Right lung (tissue), 10 donors: ENCODE data around the gene ARL15. TPM values are rescaled to one million over a fixed set of nuclear protein-coding genes. Genes with fewer than 3 reads are reported as not detected.
A peak's percentile ranks its signal among the peaks of the same experiment; 100 is the strongest.
"Not testable (repeated sequence)": the region's sequence is repeated elsewhere in the genome, so short reads cannot be mapped to it uniquely, and the experiment has no call there.

ENCODE experiments used
- DNase-seq, 2 donors: peaks; one replicate each; pipeline ENCODE4 v3.0.0-alpha.2; 2013
- long read RNA-seq, 8 donors: transcript quantifications; one replicate each; lab custom pipeline, GENCODE V29; 2026
- polyA plus RNA-seq, 5 donors: library from polyadenylated mRNA; unstranded; fragments of 120-200 nt; gene quantifications; one replicate each; pipeline versions ENCODE4 v1.2.1 to v1.2.3, GENCODE V29; 2013; ENCODE audit warnings: inconsistent platforms in 1 of 5, low replicate concordance in 1 of 5; ENCODE audit not compliant: insufficient read length in 5 of 5, insufficient read depth in 1 of 5

The ARL15 gene
- polyA plus RNA-seq = 10 to 100 TPM; 16.5 to 30.1 (median 25.3) TPM
- long read RNA-seq, donor 1, transcript ARL15-204 (4 exons, 628 nt) = minor isoform, 5 of 13 reads
- long read RNA-seq, donor 1, transcript ARL15-202 (5 exons, 2,486 nt) = major isoform, 6 of 13 reads
- long read RNA-seq, donor 1, partial matches to known transcripts = 0 of 13 reads
- long read RNA-seq, donor 1, other reads (novel, unspliced or antisense) = 0 of 13 reads
- long read RNA-seq, donor 2, transcript ARL15-202 (5 exons, 2,486 nt) = major isoform, 5 of 5 reads
- long read RNA-seq, donor 2, partial matches to known transcripts = 0 of 5 reads
- long read RNA-seq, donor 2, other reads (novel, unspliced or antisense) = 0 of 5 reads
- long read RNA-seq, donor 3, partial matches to known transcripts = 0 of 3 reads
- long read RNA-seq, donor 3, other reads (novel, unspliced or antisense) = 0 of 3 reads
- long read RNA-seq, donor 4, partial matches to known transcripts = 0 of 5 reads
- long read RNA-seq, donor 4, other reads (novel, unspliced or antisense) = 0 of 5 reads
- long read RNA-seq, donor 5, transcript ARL15-202 (5 exons, 2,486 nt) = major isoform, 6 of 8 reads
- long read RNA-seq, donor 5, partial matches to known transcripts = 0 of 8 reads
- long read RNA-seq, donor 5, other reads (novel, unspliced or antisense) = 0 of 8 reads
- long read RNA-seq, donor 6, partial matches to known transcripts = 0 of 6 reads
- long read RNA-seq, donor 6, other reads (novel, unspliced or antisense) = 0 of 6 reads
- long read RNA-seq, donor 7, partial matches to known transcripts = 0 of 3 reads
- long read RNA-seq, donor 7, other reads (novel, unspliced or antisense) = 0 of 3 reads
- long read RNA-seq, donor 8, partial matches to known transcripts = 0 of 4 reads
- long read RNA-seq, donor 8, other reads (novel, unspliced or antisense) = 0 of 4 reads

DNA sequence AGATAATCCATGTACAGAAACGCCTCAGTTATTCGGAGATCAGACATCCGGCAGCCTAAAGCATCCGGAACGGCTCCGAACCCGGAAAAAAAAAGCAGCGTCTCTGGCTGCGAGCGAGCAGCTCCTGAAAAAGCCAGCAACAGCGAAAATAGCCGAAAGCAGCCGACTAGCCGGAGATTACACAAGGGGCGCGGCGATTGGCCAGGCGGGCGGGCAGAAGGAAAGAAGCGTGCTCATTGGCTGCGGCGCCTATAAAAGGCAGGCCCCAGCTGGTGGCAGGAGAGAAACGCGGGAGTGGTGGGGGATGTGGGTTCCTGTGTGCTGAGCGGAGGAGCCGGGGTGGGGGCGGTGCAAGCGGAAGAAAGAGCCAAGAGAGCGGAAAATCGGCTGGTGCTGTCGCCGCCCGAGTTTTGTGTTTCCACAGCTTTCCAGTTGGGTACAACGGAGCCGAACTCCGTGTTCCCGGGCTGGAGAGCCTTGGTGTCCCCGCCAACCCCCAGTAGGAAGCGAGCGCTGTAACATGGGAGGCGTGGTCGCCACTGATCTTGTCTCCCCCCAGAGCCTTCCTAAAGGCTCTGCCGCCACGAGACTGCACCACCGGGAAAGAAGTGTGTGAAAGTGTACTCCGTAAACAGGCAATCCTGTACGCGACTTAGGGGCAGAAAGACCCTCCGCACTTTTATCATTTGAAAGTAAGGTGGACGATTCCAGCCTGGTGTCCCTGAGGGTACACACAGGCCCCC, at the start of gene ARL15:
Gene ARL15, minus strand, starts transcription at position 141 of the 743 bp plus-strand sequence.
- peak; percentile 96 to 98 for DNase-seq

DNA sequence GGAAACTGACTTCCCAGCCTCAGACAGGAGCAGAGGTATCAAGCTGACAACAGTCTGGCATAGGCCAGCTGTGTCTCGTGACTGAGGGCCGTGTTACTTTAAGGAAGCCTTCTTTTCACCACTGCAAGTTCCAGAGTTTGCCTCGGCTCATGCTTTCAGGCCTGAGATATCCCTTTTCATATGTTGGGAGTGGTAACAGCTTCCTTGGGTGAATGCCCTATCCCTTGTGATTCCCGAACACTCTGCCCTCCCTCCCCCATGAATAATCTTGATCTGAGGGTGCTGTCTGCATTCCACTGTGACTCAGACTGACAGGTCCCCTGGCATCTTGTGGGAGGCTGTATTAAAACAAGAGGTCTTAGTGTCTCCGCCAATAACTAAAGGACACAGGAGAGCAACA, 49.7 kb upstream of the ARL15 start:
- DNase-seq = no peak

DNA sequence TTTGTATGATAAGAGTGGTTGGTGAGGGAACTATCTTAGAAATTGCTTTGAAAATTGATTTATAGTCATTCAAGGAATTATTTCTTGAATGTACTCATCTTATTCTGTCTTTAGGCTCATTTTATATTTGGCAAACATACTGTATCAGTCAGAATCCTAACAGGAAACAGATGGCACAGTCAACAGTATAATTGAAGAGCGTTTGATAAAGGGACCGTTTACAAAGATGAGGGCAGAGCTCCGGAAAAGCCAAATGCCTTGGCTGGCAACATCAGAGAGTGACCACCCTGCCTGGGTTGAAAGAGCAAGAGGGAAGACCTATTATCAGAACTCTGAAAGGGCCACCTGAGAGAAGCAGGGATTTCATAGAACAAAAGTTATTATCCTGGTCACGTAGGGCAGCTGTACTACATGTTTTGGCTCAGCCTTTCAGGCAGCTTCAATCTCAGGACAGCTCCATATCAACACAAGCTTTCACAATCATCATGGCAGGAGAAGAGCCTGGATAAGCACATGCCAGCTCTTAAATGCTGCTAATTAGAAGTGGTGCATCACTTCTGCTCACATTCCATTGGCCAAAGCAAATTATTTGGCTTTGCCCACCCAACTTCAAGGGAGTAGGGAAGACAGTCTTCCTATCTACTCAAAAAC, 47.2 kb upstream of the ARL15 start:
- no peak for DNase-seq

DNA sequence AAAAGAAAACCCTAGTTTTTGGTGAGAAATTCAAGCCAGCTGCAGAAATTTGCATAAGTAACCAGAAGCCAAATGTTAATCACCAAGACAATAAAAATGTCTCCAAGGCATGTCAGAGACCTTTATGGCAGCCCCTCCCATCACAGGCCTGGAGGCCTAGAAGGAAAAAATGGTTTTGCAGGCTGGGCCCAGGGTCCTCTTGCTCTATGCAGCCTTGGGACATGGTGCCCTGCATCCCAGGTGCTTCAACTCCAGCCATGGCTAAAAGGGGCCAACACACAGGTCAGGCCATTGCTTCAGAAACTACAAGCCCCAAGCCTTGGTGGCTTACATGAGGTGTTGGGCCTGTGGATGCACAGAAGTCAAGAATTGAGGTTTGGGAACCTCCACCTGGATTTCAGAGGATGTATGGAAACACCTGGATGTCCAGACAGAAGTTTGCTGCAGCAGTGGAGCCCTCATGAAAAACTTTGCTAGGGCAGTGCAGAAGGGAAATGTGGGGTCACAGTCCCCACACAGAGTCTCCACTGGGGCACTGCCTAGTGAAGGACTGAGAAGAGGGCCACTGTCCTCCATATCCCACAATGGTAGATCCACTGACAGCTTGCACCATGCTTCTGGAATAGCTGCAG, 43.7 kb upstream of the ARL15 start:
- not testable (repeated sequence) for DNase-seq

DNA sequence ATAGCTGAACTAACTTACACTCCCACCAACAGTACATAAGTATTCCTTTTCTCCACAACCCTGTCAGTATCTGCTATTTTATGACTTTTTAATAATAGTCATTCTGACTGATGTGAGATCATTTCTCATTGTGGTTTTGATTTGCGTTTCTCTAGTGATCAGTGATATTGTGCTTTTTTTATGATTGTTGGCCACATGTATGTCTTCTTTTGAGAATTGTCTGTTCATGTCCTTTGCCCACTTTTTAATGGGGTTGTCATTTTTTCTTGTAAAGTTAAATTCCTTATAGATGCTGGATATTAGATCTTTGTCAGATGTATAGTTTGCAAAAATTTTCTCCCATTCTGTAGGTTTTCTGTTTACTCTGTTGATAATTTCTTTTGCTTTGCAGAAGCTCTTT, 42.2 kb upstream of the ARL15 start:
- not testable (repeated sequence) for DNase-seq

DNA sequence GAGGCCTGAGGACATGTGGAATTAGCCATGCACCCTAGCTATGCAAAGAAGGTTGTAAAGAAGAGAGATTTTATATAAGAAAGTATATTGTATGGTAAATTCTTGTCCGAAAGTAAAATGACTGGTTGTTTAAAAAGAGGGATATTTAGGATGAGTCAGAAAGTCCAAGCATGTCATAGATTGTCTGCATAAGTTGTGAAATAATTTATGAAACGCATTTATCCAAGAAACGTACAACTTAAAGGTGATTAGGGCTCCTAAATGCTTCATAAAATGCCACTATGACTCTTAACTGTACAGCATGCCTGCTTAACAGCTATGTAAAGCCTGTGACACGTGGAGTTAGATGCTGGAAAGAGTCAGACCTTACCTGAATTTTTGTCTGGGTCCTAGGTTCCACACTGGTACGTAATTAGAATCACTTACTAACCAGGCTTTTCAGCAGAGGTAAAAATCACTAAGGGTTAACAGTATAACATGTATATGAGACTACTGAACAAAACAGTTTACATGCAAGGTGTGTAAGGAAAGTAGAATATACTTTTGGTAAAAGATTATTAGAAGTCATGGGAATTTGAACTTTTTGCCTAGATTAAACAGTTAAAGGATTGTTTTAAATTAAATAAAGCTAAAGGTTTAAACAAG, 37.0 kb upstream of the ARL15 start:
- DNase-seq = no peak

DNA sequence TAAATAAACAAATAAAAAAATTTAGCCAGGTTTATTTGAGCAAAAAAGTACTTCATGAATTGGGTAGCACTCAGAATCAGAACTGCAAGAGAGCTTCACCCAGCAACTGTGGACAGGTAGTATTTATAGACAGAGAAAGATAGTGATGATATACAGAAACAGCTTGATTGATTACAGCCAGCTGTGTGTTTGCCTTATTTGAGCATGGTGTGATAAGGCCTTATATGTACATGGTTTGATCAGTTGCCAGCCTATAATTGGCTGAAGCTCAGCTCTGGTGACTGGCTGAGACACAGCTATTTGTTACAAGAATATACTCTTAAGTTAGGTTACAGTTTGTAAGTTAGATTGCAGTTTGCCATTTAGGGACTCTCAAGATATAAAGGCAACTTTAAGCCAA, 34.3 kb upstream of the ARL15 start:
- DNase-seq = no peak

DNA sequence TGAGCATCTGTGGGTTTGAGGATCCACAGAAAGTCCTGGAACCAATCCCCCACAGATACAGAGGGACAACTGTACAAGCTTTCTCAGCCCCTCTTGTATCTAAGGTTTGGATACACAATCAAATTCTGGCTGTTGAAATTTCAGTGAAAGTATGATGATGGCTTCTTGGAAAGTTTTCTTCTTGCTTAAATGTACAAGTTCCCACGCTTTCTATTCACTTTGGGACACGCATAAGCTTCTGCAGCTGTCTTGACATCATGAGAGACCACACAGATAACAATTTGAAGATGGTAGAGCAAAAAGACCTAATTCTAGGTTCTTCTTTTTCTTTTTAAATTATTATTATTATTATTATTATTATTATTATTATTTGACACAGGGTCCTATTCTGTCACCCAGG, 31.6 kb upstream of the ARL15 start:
- DNase-seq = no peak

DNA sequence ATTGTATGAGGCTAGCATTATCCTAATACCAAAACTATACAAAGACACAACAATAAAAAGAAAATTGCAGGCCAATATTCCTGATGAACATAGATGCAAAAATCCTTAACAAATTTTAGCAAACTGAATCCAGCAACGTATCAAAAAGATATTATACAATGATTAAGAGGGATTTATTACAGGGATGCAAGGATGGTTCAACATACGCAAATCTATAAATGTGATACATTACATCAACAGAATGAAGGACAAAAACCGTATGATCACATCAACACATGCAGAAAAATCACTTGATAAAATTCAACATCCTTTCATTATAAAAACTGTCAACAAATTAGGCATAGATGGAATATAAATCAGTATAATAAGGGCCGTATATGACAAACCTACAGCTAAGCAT, 27.1 kb upstream of the ARL15 start:
- DNase-seq = no peak

DNA sequence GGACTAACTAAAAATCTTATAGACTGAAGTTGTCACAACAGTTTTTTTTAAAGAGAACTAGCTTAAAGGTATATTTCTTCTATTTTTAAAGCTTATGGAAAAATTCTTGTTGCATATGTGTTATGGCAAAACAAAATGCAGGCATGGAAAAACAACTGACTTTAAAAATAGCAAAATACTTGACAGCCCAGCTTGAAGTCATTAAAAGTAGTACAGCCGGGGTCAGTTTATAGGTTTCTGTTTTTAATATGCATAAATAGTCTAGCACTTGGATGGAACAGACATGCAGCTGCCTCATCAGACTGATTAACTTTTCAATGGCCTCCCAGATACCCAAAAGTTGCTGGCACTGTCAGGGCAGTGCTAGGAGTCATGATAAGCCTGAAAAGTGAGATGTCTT, 22.3 kb upstream of the ARL15 start:
- DNase-seq = no peak

DNA sequence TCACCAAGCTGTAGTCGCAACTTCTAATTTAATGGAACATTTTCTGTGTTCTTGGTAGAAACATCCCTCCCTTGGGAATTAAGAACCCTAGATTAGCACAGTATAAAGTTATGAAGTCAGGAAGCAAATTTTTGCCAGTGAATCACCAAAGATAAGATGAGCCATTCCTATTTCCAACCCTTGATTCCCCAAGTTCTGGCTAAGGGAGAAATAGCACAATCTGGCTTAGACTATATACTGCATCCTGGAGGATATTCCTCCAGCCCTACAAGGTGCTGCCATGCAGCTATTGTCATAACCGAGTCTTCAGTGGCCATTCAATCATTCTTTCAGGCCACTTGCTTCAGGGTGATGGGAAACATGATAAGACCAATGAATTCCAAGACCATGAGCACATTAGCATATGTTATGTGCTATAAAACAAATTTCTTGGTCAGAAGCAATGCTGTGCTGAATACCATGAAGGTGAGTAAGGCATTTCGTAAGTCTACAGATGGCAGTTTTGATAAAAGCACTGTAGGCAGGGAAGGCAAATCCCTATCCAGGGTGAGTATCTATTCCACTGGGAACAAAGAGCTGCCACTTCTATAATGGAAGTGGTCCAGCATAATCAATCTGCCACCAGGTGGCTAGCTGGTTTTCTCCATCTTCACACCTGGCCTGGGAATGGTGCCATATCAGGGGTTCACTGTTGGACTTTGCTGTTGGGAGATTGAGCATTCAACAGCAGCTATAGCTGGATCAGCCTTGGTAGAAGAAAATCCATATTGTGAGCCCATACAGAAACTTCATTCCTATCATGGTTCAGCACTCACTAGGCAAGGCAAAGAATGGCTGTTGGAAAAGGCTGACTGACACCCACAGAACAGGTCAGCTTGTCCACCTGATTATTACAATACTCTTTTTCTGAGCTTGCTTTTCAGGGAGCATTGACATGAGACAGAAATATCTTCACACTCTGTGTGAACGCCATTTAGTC, 19.6 kb upstream of the ARL15 start:
- DNase-seq = no peak

DNA sequence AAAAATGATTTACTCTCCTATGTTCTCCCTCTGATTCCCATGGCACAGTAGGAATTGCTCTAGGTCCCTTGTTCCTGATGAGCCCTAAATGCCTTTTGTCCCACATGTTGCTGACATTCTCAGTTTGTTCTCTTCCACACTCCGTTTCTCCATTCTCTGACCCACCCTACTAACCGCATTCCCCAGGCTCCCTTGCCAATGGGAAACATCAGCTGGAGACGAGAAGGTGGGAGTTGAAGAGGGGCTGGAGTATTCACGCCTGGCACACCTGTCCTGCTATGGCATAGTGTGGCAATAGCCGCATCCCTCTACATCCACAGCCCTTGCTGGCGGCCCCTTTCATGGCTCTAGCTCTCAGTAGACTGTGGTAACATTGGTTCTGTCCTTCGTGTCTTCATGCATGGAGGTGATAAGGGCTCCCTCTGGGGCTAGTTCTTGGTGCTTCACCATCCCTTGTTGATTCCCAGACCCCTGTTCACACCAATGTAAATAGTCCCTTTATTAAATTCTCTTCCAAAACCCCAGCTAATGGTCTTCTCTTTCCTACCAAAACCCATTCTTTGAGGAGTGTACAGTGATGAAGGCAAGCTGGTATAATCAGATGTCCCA, 16.4 kb upstream of the ARL15 start:
- no peak for DNase-seq

DNA sequence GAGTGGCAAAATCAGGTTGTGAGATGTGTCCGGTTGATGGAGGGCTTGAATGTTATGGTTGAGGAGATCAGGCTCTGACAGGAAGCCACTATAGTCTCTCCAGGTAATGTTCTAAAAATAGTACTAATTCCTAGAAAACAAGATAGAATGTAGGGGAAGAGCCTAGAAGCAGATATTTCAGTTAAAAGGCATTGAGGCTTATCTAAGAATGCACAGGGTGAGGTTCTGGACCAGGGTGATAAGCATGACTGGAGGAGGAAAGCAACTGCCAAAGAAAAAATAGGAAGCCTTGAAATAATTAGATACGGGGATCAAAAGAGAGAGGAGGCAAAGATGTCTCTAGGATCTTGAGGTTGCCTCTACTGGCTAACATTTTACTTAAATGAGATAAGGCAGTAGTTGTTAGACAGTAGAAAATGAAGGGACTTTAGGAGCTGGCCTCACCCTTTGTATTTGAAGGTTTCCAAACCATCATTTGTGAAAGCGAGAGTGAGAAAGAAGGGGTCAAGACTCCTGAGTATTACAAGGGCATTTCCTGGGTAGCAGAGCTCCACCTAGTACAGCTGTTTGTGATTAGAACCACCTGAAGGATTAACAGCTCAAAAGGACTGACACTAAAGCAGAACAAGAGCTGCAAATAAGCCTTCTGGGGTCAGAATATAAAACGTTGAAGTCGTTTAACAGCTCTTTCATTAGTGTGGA, 15.4 kb upstream of the ARL15 start:
- no peak for DNase-seq

DNA sequence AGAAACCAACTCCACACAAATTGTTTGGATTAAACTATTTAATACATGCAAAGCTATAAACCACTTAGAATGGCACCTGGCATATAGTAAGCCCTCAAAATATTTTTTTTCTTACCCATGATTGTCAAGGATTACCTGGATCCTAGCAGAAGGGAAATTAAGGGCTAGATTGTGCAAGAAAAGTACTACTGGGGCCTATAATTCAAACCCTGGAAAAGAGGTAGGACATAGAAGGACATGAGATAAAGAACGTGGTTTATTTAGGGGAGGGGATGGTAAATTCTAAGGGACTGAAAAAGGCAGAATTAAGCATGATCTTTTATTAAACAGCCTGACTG, 14.9 kb upstream of the ARL15 start:
- DNase-seq = no peak

DNA sequence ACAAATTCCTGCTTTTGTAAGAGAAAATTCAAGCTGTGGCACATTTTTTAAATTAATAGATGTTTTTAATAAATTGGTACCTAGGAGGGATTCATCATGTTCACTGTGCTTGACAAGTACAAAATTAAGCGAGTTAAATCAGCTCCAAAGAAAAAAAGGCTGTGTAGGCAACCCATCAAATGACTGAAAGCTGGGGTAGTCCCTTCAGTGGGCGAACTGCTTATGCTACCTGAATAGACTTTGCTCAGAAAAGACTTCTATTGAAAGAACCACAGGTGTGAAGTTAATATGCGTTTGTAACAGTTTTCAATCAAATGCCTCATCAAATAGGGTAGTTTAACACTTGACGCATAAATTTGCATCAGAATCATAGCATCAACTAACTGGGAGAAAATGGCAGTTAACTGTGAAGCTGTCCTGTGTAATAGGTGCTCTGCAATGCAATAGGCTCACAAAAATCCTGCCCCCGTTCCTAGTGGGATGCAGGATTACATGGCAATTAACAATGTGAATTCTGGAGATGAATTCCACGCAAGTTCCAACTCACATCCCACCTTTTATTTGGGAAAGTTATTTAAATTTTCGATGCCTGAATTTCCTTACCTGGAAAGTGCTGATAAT, 14.4 kb upstream of the ARL15 start:
- no peak for DNase-seq

DNA sequence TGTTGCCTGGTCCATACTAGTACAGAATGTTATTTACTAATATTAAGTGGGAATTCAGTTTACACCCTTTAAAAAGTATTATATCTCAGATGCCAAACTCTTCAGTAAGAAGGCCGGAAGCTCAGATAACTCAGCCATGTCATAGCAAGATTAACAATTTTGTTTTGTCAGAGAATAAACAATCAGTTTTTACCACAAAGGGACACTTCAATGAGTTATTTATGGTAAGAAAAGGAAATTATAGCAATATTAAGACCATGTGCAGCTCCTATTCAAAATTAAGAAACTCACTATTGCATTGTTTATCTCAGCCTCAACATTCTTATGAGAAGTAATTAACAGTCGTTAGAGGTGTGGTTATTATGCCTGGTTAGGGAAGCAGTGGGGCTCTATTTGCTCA, 13.1 kb upstream of the ARL15 start:
- no peak for DNase-seq

DNA sequence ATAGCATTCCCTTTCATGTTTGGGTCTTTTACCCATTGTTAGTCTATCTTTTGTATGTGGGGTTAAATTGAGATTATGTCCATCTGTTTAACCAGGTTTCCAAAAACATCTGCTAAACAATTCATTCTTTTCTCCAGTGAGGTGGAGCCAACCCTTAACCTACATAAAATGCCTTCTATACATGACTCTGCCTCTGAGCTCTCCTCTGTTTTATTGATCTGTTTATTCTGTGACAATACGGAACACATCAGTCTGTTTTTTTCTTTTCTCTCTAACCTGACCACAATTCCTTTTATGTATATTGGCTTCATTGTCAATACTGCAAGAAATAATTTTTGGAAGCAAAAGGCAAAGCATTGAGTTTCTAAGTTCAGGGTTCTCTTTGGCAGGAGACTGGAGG, 9.9 kb upstream of the ARL15 start:
- DNase-seq = no peak
